DMS114 treated with DMSO at 0.1 percent for 48 hours (cell line): ENCODE data around the gene ANKRD37.

Source experiments
- DNase-seq: peaks from one replicate; lab custom pipeline; 2025; ENCODE audit not compliant: unreplicated experiment; lab: John Stamatoyannopoulos, UW

Gene ANKRD37

DNA sequence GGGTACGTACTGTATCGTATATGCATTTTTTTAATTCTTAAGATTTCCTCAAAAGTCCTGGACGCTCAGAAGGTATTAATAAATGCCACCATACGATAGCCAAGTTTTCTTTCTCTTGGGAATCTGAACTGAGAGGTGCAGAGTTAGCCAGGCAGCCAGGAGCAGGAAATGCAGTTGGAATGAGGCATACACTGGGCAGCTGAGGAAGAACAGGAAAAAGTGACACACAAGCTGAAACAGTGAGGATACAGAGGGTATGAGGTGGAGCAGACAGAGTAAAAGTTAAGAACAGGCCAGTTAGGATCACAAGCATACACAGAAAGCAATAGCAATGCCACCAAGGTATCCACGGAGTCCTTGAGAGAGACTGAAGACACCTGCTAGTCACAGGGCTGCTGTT is 15.8 kb downstream of the ANKRD37 start:
- no peak for DNase-seq

- no peak for DNase-seq
Measured at GRCh38 chr4:185416955-185417354, 20.3 kb downstream of the ANKRD37 start.

DNA sequence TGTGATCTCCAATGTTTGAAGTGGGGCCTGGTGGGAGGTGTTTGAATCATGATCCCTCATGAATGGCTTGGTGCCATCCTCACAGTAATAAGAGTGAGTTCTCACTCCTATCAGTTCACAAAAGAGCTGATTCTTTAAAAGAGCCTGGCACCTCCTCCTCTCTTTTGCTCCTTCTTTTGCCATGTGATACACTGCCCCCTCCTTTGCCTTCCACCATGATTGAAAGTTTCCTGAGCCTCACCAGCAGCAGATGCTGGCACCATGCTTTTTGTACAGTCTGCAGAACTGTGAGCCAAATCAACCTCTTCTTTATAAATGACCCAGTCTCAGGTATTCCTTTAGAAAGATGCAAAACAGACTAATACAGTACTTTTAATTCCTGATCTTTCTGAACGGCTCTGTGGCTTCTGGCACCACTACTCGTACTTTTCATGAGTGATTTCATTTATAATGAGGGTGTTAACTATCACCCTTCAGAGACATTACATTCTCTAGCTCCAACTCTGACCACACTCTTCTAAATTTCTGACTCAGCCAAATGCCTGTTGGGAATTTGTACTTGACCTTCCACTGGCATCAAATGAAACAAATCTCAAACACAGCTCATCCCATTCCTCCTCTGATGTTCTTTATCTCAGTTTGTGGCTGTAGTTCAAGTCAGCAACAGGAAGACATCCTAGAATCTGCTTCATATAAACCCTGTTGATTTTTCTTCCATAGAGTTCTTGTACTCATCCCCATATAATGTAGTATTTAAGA is 24.9 kb downstream of the ANKRD37 start:
- DNase-seq, result no peak

DNA sequence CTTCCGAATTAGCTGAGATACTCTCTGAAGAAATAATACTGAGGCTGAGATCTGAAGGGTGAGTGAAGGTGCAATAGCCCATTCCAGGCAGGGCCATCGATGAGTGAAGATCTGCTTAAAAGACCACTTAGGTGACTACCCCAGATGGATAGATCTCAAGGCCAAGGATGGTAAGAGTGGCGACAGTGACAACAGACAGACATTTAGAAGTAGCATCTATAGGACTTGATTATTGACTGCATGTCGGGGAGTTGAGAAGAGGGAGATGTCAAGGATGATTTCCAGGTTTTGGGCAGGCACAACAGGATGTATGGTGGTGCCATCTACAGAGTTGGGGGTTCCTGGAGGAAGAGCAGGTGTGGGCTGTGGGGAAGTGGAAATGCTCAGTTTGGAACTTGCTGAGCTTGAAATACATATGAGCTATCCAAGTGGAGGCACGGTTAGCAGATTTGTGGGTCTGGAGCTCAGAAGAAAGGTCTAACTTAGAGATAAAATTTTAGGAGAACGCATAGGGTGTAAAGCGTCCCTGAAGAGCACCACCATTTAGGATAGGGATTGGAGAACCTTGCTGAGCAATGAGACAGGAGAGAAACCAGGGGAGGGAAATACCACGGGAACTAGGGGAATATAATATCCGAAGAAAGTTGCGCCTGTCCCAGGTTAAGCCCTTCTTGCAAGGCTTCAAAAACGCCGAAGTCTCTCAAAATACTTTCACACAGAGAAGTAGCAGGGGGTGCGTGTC is 28.4 kb downstream of the ANKRD37 start:
- DNase-seq, result peak; percentile 50

DNA sequence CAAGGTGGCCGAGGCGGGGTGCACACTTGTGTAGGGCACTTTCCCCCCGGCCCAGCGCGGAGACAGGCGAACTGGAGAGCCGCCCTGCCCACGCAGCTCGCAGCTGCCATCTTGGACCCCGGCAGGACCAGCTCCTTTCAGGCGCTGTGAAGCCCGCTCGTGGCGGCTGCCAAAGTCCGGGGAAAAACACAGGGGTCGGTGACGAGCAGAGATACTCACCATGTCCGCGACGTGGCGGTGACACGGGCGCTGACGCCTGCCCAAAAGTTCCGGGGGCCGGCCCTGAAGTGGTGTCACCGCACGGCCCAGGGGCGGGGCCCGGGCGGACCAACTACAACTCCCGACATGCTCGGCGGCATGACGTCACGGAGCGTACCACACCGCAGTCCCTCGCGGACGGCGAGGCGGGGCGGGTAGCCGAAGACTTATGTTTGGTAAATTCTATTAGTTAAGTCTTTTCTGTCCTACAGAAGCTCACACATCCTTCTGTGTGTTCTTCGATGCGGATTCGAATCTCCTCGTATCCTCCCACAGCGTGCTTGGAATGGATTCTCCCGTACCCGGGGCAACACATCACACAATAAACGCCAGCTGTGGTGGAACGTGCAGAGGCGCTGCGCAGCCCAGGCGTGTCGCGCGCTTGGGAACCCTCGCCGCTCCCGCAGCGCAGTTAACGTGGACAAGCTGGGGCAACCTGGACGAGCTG is 29.2 kb downstream of the ANKRD37 start, which contains the start of gene UFSP2:
Gene UFSP2 (minus strand): TSS at position 318 of the 706 bp plus-strand sequence. CDS start 96 bp downstream, at position 222.
- DNase-seq, result peak; percentile 68

GRCh38 chr4:185426960-185427688 is 30.5 kb downstream of the ANKRD37 start:
- DNase-seq, result no peak

DNA sequence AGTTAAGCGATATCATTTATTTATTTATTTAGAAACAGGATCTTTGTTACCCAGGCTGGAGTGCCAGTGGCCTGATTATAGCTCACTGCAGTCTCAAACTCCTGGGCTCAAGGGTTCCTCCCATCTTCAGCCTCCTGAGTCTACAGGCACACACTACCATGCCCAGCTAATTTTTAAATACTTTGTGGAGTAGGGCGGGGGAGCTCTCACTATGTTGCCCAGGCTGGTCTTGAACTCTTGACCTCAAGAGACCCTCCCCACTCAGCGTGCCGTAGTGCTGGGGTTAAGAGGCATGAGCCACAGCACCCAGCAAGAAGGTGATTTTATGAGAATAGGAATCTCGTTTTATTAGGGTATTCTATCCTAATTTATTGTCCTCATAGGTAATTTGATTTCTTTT is 33.0 kb downstream of the ANKRD37 start:
- no peak for DNase-seq

- DNase-seq, result no peak
Measured at GRCh38 chr4:185435466-185435865, 38.8 kb downstream of the ANKRD37 start.

DNA sequence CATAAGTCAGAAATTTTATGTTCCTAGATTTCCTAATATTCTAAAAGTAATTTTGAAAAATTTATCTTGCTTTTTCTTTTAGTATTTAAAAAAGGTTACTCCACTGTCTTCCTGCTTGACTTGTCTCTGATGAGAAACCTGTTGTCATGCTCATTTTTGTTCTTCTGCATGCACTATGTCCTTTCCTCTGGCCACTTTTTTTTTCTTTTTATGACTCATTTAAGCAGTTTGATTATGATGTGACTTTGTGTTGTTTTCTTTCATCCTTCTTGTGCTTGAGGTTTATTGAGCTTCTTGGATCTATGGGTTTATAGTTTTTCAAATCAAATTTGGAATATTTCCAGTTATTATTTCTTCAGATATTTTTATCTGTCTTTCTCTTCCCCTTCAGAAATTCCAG is 41.2 kb downstream of the ANKRD37 start:
- no peak for DNase-seq

DNA sequence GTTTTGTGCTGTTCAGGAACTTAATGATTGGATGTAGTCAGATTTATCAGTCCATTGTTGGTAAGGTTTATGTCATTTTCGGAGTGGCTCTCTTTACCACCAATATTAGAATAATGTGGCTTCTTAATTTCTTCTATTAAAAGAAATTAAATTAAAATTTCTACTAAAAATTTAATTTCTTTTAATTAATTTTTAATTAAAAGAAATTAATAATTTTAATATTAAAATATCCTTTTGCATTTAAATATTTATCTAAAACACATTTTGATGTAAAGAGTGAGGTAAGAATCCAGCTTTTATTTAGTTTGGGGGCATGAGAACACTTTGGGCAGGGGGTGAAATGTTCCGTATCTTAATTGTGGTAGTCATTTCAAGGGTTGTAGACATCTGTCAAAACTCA is 44.8 kb downstream of the ANKRD37 start:
- no peak for DNase-seq

- DNase-seq, result no peak
Measured at GRCh38 chr4:185445209-185445608, 48.6 kb downstream of the ANKRD37 start.
